Skeletal muscle satellite cell (primary cell): ENCODE results near the gene MEGF6.

Experiments
- H3K27me3 ChIP-seq: 2 replicates; pipeline ENCODE4 v1.7.0; 2013; ENCODE audit warnings: low read length; ENCODE audit not compliant: control insufficient read depth, insufficient read depth
- H3K36me3 ChIP-seq: 2 replicates; pipeline ENCODE4 v1.7.0; 2013; ENCODE audit warnings: mild to moderate bottlenecking, control low read depth, low read length; ENCODE audit not compliant: insufficient read depth
- H3K4me1 ChIP-seq: 2 replicates; pipeline ENCODE4 v1.7.0; 2013; ENCODE audit warnings: low read length; ENCODE audit not compliant: control insufficient read depth, insufficient read depth
- H3K4me2 ChIP-seq: 2 replicates; pipeline ENCODE4 v1.7.0; 2013; ENCODE audit warnings: mild to moderate bottlenecking, low read length
- H3K4me3 ChIP-seq: 2 replicates; pipeline ENCODE4 v1.7.0; 2013; ENCODE audit warnings: low read length
- H3K9ac ChIP-seq: 2 replicates; pipeline ENCODE4 v1.7.0; 2013; ENCODE audit warnings: mild to moderate bottlenecking, low read depth, low read length, moderate library complexity
- H3K9me3 ChIP-seq: replicated peaks from 2 replicates; pipeline ENCODE4 v1.7.0; 2013; ENCODE audit warnings: mild to moderate bottlenecking, control low read depth, low read length

The MEGF6 gene

GRCh38 chr1:3475839-3476573, 135.3 kb downstream of the MEGF6 start:
- Histone ChIP-seq H3K4me1 (peaks cover 20% of the 10 kb centered on the region), H3K4me2 (no peak overlapping the region)

GRCh38 chr1:3474421-3474820, 136.9 kb downstream of the MEGF6 start:
- no peak overlapping the region for H3K4me3 ChIP-seq
- H3K27me3 ChIP-seq, result peaks cover under 1% of the 10 kb centered on the region
- no peak overlapping the region for H3K9ac ChIP-seq
- no peaks in the 10 kb centered on the region for H3K9me3 ChIP-seq
- H3K4me2 ChIP-seq, result no peak overlapping the region
- no peaks in the 10 kb centered on the region for H3K36me3 ChIP-seq
- H3K4me1 ChIP-seq, result peaks cover 20% of the 10 kb centered on the region

More at GRCh38 chr1:3475839-3476573, 135.3 kb downstream of the MEGF6 start:
- no peaks in the 10 kb centered on the region for H3K36me3 ChIP-seq
- H3K4me3 ChIP-seq, result no peak overlapping the region
- peaks cover 13% of the 10 kb centered on the region for H3K27me3 ChIP-seq
- H3K9ac ChIP-seq, result no peak overlapping the region
- no peaks in the 10 kb centered on the region for H3K9me3 ChIP-seq

GRCh38 chr1:3474016-3474415, 137.3 kb downstream of the MEGF6 start:
- H3K4me1 ChIP-seq, result peaks cover 20% of the 10 kb centered on the region
- no peaks in the 10 kb centered on the region for H3K36me3 ChIP-seq
- H3K4me2 ChIP-seq, result no peak overlapping the region
- no peak overlapping the region for H3K4me3 ChIP-seq
- H3K9me3 ChIP-seq, result no peaks in the 10 kb centered on the region
- H3K27me3 ChIP-seq, result no peaks in the 10 kb centered on the region
- H3K9ac ChIP-seq, result no peak overlapping the region

GRCh38 chr1:3473381-3473844, 137.9 kb downstream of the MEGF6 start:
- H3K4me3 ChIP-seq, result no peak overlapping the region
- no peaks in the 10 kb centered on the region for H3K9me3 ChIP-seq
- H3K9ac ChIP-seq, result no peak overlapping the region
- no peaks in the 10 kb centered on the region for H3K27me3 ChIP-seq
- H3K4me2 ChIP-seq, result peak overlapping the region; percentile 37
- peaks cover 20% of the 10 kb centered on the region for H3K4me1 ChIP-seq
- no peaks in the 10 kb centered on the region for H3K36me3 ChIP-seq

GRCh38 chr1:3472906-3473305, 138.4 kb downstream of the MEGF6 start:
- H3K36me3 ChIP-seq, result no peaks in the 10 kb centered on the region
- no peak overlapping the region for H3K4me2 ChIP-seq
- H3K9me3 ChIP-seq, result no peaks in the 10 kb centered on the region
- H3K4me1 ChIP-seq, result peaks cover 20% of the 10 kb centered on the region
- no peak overlapping the region for H3K9ac ChIP-seq
- no peak overlapping the region for H3K4me3 ChIP-seq
- H3K27me3 ChIP-seq, result peaks cover 2% of the 10 kb centered on the region

- Histone ChIP-seq H3K9ac (no peak overlapping the region), H3K36me3 (no peaks in the 10 kb centered on the region), H3K4me1 (peaks cover 20% of the 10 kb centered on the region), H3K27me3 (peaks cover 4% of the 10 kb centered on the region), H3K4me3 (no peak overlapping the region), H3K4me2 (no peak overlapping the region), H3K9me3 (no peaks in the 10 kb centered on the region)
These were observed 139.0 kb downstream of the MEGF6 start for GRCh38 chr1:3472088-3472850.

GRCh38 chr1:3471356-3472087, 139.8 kb downstream of the MEGF6 start:
- Histone ChIP-seq H3K4me2 (peak overlapping the region; percentile 22), H3K4me3 (no peak overlapping the region), H3K9ac (peak overlapping the region; percentile 25), H3K27me3 (peaks cover 8% of the 10 kb centered on the region), H3K9me3 (no peaks in the 10 kb centered on the region), H3K4me1 (peaks cover 20% of the 10 kb centered on the region), H3K36me3 (no peaks in the 10 kb centered on the region)

- Histone ChIP-seq H3K4me1 (peaks cover 20% of the 10 kb centered on the region), H3K4me2 (no peak overlapping the region), H3K9me3 (no peaks in the 10 kb centered on the region), H3K9ac (no peak overlapping the region), H3K36me3 (no peaks in the 10 kb centered on the region), H3K27me3 (peaks cover 15% of the 10 kb centered on the region), H3K4me3 (no peak overlapping the region)
These were observed 140.5 kb downstream of the MEGF6 start for GRCh38 chr1:3470650-3471355.

GRCh38 chr1:3469849-3470649, 141.3 kb downstream of the MEGF6 start:
- Histone ChIP-seq H3K4me2 (no peak overlapping the region), H3K4me3 (no peak overlapping the region), H3K4me1 (peaks cover 20% of the 10 kb centered on the region), H3K9ac (no peak overlapping the region), H3K36me3 (no peaks in the 10 kb centered on the region), H3K9me3 (no peaks in the 10 kb centered on the region), H3K27me3 (peaks cover 20% of the 10 kb centered on the region)

- no peak overlapping the region for H3K4me3 ChIP-seq
- no peaks in the 10 kb centered on the region for H3K9me3 ChIP-seq
- H3K27me3 ChIP-seq, result peaks cover 26% of the 10 kb centered on the region
- no peak overlapping the region for H3K9ac ChIP-seq
- H3K4me2 ChIP-seq, result no peak overlapping the region
- H3K4me1 ChIP-seq, result peaks cover 20% of the 10 kb centered on the region
- H3K36me3 ChIP-seq, result no peaks in the 10 kb centered on the region
These were observed 142.0 kb downstream of the MEGF6 start for GRCh38 chr1:3469104-3469848.
